Type B pancreatic cell (in vitro differentiated cells): ENCODE data around the gene FNBP1. TPM values are rescaled to one million over a fixed set of nuclear protein-coding genes. Genes with fewer than 3 reads are reported as not detected.

Experiments used
- DNase-seq: peaks from one replicate; pipeline ENCODE4 v3.0.0; 2021; ENCODE audit warnings: mixed read lengths; ENCODE audit not compliant: unreplicated experiment; ENCODE audit errors: extremely low spot score
- H3K27ac Mint-ChIP-seq: 2 replicates; pipeline ENCODE4 v1.8.0; 2021; ENCODE audit warnings: mild to moderate bottlenecking, mixed read lengths
- H3K27me3 Mint-ChIP-seq: 2 replicates; pipeline ENCODE4 v1.8.0; 2021; ENCODE audit warnings: mixed read lengths
- H3K36me3 Mint-ChIP-seq: 2 replicates; pipeline ENCODE4 v1.8.0; 2021; ENCODE audit warnings: mixed read lengths
- H3K4me1 Mint-ChIP-seq: one replicate; pipeline ENCODE4 v1.8.0; 2021; ENCODE audit warnings: mixed read lengths; ENCODE audit not compliant: unreplicated experiment
- H3K4me3 Mint-ChIP-seq: 2 replicates; pipeline ENCODE4 v1.8.0; 2021; ENCODE audit warnings: mild to moderate bottlenecking, mixed read lengths
- H3K9me3 Mint-ChIP-seq: 2 replicates; pipeline ENCODE4 v1.8.0; 2021; ENCODE audit warnings: mixed read lengths
- total RNA-seq: library from RNA; stranded (reverse); gene quantifications from 2 replicates; pipeline ENCODE4 v1.2.1, GENCODE V29; 2021; ENCODE audit warnings: low replicate concordance
- TF ChIP-seq, protein P1 (sequence below): fragments of 200-600 bp; sonication (generic); conservative IDR thresholded peaks from 2 replicates; pipeline ENCODE4 v1.5.0; 2021; ENCODE audit warnings: antibody characterized with exemption, mild to moderate bottlenecking

FNBP1 gene
- total RNA-seq, 1 donor from 2014 or later = 38.6 TPM

DNA sequence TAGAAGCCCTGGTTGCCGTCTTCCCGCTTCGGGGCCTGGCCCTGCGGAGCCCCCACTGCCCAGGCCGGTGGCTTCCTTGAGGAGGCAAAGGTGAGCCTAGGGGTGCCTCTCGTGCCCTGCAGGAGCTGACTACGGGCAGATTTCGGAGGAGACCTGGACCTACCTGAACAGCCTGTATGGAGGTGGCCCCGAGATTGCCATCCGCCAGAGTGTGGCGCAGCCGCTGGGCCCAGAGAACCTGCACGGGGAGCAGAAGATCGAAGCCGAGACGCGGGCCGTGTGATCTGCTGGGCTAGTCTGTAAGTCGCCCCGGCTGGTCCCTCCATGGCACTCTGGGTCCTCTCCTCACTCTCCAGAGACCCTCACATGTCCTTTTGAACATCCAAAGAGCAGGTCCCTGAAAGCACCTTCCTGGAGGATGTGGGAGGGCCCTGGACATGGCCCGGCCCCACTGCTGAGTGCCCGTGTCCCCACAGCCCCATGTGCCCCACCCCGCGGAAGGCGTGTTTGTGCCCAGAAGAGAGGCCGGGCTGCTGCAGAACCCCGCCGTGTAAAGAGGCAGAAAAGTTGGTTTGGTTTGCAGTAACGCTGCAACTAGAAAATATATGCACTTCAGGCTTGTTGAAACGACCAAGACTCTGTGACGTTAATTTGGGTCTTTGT is 162.9 kb downstream of the FNBP1 start:
- no peaks in the 10 kb centered on the region for H3K9me3 Mint-ChIP-seq
- H3K4me1 Mint-ChIP-seq = peaks cover 13% of the 10 kb centered on the region
- H3K27me3 Mint-ChIP-seq = no peaks in the 10 kb centered on the region
- H3K36me3 Mint-ChIP-seq = no peaks in the 10 kb centered on the region
- H3K4me3 Mint-ChIP-seq = no peak overlapping the region
- no peak overlapping the region for H3K27ac Mint-ChIP-seq
- TF ChIP-seq, protein P1, sequence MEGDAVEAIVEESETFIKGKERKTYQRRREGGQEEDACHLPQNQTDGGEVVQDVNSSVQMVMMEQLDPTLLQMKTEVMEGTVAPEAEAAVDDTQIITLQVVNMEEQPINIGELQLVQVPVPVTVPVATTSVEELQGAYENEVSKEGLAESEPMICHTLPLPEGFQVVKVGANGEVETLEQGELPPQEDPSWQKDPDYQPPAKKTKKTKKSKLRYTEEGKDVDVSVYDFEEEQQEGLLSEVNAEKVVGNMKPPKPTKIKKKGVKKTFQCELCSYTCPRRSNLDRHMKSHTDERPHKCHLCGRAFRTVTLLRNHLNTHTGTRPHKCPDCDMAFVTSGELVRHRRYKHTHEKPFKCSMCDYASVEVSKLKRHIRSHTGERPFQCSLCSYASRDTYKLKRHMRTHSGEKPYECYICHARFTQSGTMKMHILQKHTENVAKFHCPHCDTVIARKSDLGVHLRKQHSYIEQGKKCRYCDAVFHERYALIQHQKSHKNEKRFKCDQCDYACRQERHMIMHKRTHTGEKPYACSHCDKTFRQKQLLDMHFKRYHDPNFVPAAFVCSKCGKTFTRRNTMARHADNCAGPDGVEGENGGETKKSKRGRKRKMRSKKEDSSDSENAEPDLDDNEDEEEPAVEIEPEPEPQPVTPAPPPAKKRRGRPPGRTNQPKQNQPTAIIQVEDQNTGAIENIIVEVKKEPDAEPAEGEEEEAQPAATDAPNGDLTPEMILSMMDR = no peak
- DNase-seq = no peak

DNA sequence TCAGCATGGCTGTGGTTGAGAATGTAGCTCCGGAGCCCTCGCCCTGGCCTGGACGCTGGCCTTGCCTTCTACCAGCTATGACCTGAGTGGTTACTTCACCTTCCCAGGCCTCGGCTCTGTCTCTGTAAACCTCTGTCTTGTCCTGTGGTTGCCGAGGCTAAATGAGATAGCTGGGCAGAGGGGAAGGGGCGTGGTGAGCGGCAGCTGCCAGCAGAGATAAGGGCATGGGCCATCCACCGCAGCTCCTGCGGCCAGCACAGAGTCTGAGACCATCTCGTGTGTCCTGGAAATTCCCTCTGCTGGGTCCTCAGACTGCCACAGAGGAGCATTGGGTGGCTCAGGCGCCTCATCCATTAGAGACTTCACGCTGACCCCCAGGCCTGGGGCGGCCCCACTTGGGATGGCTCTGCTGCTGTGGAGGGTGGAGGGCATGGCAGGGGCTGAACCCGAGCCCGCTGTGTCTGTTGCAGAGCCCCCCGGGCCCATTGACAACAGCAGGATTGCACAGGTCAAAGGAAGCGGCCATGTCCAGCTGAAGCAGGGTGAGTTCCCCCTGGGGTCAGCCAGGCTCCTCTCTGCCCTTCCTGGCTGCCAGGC is 163.8 kb downstream of the FNBP1 start:
- H3K27me3 Mint-ChIP-seq = no peaks in the 10 kb centered on the region
- TF ChIP-seq, protein P1 = no peak
- peaks cover 5% of the 10 kb centered on the region for H3K36me3 Mint-ChIP-seq
- H3K9me3 Mint-ChIP-seq = no peaks in the 10 kb centered on the region
- H3K4me1 Mint-ChIP-seq = peaks cover 3% of the 10 kb centered on the region
- no peak for DNase-seq
- H3K4me3 Mint-ChIP-seq = no peak overlapping the region
- no peak overlapping the region for H3K27ac Mint-ChIP-seq

DNA sequence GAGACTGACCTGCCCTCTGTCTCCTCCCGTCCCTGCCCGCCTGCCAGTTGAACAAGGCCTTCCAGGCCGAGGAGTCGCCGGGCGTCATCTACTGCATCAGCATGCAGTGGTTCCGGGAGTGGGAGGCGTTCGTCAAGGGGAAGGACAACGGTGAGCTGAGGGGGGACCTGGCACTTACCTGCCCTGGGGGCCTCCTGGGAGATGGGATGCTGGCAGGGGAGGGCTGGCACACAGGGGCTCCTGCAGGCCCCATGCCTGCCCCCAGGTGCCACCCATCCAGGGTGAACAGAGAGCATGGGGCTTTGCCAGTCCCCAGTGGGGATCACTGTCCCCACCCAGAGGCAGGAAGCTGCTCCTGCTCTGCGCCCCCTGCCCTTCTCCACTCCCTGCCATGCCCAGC is 164.7 kb downstream of the FNBP1 start:
- Mint-ChIP-seq H3K9me3 (no peaks in the 10 kb centered on the region), H3K4me3 (no peak overlapping the region), H3K27me3 (no peaks in the 10 kb centered on the region), H3K4me1 (no peaks in the 10 kb centered on the region), H3K36me3 (peaks cover 5% of the 10 kb centered on the region), H3K27ac (no peak overlapping the region)
- DNase-seq = no peak
- TF ChIP-seq, protein P1 = no peak

DNA sequence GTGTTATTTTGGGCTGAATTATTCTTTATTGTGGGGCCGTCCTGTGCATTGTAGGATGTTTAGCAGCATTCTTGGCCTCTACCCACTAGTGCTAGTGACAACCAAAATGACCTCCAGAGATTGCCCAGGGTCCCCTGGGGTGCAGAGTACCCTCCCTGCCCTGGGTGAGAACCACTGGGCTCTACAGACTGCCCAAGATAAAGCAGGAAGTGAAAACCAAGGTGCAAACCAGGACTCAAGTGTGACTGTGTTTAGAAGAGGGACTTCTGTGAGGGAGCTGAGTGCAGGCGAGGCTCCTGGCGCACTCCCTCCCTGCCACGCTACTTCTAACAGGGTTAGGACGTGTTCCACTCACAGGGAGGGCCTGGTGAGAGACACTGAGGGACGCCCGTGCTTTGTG is 166.2 kb downstream of the FNBP1 start:
- H3K27ac Mint-ChIP-seq = no peak overlapping the region
- H3K27me3 Mint-ChIP-seq = no peaks in the 10 kb centered on the region
- TF ChIP-seq, protein P1 = no peak
- no peaks in the 10 kb centered on the region for H3K4me1 Mint-ChIP-seq
- no peak overlapping the region for H3K4me3 Mint-ChIP-seq
- peaks cover 5% of the 10 kb centered on the region for H3K36me3 Mint-ChIP-seq
- H3K9me3 Mint-ChIP-seq = no peaks in the 10 kb centered on the region
- no peak for DNase-seq

DNA sequence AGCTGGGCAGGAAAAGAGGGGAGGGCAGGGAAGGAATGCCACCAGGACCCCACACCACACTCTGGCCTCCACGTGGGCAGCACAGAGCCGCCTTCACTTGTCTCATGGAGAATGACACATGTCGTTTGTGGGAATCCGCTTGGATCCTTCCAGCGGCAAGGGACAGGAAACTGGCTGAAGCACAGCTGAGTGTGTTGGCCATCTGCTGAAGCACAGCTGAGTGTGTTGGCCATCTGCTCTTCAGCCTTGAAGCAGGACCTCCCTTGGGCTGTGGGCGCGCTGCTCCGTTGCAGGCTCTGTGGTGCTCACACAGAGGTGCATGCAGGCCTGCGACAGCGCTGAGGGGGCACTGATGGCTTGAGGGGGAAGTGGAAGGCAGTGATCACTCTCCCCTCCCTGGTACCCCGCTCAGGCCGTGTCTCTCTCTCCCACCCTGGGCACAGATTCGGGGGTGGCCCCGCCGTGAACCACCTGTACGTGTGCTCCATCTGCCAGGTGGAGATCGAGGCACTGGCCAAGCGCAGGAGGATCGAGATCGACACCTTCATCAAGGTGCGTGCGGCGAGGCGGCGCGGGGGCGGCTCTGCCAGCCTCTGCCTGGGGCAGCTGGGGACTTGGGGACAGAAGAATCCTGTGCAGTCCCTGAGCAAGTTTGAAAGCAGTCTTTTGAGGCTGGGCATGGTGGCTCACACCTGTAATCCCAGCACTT is 167.1 kb downstream of the FNBP1 start:
- Mint-ChIP-seq H3K36me3 (peaks cover 5% of the 10 kb centered on the region), H3K27me3 (no peaks in the 10 kb centered on the region)

More for the DNA sequence above, 167.1 kb downstream of the FNBP1 start:
- Mint-ChIP-seq H3K27ac (no peak overlapping the region), H3K4me3 (no peak overlapping the region), H3K4me1 (no peaks in the 10 kb centered on the region), H3K9me3 (no peaks in the 10 kb centered on the region)
- TF ChIP-seq, protein P1 = no peak
- DNase-seq = no peak
